GM21447 (cell line): Measurements from ENCODE around the gene TEKT5.

Experiments used
- ATAC-seq: cut with Tn5 transposase; IDR thresholded peaks from one replicate; pipeline ENCODE4 v1.9.1; 2021; ENCODE audit not compliant: unreplicated experiment

TEKT5 gene

GRCh38 chr16:10612649-10613179, 82.0 kb downstream of the TEKT5 start:
- ATAC-seq: no peak

DNA sequence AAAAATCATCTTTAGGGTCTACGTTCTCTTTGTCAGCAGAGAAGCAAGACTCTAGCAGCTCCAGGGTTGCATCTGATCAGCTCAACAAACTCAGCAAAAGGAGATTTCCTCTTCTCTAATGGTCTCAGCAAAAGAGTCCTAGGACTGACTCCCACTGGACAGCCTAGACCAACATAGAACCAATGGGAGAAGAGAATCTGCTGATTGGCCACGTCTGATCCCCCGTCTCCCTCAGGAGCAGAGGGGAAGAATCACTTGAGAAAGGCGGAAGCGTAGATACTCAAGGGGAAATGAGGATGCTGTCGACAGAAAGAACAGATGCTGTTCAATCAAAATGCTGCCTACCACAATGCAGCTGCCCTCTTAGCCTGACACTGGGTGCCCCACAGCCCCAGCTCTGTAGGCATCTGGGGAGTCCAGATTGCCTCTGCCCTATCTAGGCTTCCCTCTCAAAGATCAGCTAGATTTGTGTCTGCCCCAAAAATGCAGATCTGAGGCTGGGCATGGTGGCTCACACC, 82.8 kb downstream of the TEKT5 start:
- no peak for ATAC-seq

DNA sequence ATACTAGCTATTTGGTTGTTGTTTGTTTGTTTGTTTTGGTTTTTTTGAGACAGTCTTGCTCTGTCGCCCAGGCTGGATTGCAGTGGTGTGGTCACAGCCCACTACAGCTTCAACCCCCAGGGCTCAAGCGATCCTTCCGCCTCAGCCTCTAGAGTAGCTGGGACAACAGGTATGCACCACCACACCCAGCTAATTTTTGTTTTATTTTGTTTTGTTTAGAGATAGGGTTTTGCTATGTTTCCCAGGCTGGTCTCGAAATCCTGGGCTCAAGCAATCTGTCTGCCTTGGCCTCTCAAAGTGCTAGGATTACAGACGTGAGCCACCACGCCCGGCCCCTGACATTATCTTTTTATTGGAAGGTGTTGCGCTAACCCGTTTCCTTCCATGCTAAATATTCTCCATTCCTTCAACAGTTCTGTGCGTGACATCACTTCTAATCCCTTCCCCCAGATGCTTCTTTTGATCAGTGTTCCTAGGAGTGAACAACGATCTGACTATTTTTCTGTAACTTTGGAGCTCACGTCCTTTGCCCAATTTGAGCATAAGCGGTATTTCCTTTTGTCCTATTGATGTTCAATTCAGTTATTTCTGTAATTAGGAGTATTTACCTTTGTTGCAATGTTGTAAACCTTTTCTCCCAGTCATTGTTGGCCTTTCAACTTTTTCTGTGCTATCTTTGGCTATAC, 84.1 kb downstream of the TEKT5 start:
- ATAC-seq: no peak

DNA sequence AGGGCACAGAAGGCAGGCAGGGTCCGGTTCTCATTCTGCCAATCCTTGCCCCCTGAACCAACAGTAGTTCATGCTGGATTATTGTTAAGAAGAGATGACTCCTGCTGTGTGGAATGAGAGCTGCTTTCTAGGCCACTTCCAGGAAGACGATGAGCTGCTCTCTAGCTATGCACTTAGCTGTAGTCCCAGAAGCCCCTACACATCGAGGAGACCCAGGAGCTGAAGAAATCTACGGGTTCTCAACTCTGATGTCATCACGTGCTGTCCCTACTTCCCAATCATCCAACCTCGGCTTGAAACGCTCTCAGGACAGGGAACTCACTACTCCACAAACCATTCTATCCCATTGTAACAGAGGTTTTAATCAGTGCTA, 85.3 kb downstream of the TEKT5 start:
- ATAC-seq: no peak

DNA sequence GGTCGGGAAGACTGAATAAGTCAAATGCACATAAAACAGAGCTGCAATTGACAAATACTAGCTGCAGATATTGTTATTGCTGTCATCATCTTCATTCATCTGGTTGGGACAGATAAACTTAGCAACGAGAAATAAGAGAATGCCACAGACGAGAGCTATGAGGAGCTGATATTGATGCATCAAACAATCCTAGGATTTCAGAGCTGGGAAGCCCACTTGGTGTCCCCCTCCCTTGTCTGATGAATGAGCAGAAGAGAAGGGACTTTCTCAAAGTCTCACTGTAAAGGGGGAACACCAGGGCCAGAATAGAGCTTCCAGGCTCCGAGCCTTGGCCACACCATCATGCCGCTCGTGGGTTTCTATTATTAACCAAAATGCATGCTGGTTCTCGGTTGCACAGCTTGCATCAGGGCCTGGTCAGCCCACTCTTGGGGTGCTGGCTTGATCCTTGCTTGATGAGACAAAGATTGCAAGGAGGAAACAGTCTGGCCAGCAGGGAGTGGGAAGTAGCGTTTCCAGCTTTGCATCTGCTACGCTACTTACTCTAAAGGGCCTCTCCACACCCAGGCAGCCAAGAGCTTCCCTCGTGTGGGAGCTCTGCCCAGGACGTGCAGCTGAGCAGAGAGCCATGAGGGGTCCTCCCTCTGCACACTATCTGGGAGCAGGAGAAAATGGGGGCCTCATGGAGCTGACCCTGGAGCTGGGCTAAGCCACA, 85.9 kb downstream of the TEKT5 start:
- no peak for ATAC-seq

DNA sequence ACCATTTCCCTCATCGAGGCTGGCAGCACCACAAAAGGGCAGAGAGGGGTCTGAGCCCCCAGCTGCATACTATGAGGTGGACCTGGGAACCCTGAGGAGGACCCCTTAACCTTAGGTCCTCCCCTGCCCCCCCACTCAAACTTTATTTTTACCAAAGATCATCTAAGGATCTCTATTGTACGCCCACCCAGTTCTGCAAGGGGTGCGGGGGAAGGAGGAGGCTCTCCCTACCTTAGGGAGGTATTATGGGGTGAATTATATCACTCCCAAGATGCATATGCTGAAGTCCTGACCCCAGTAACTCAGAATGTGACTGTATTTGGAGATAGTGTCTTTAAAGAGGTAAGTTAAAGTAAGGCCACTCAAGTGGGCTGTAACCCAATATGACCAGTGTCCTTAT, 87.6 kb downstream of the TEKT5 start:
- no peak for ATAC-seq

DNA sequence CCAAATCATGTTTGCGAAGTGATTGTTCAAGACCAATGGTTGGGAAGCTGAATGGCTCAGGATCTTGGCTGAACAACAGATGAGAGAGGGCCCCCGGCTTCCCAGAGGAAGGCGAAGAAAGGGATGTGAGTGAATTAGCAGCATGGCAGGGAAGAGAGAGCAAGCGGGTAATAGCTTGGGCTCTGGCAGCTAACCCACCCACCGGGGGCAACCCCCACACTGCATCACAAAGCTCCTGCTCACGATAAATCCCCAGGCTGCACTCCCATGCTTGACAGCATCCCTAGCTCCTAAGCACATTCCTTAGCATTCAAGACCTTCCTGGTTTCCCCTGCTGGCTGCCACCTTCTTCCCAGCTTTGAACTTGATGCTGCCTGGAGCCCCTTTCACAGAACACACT, 88.1 kb downstream of the TEKT5 start:
- ATAC-seq: no peak

- ATAC-seq: no peak
Observed at GRCh38 chr16:10605636-10606035, 89.1 kb downstream of the TEKT5 start.

DNA sequence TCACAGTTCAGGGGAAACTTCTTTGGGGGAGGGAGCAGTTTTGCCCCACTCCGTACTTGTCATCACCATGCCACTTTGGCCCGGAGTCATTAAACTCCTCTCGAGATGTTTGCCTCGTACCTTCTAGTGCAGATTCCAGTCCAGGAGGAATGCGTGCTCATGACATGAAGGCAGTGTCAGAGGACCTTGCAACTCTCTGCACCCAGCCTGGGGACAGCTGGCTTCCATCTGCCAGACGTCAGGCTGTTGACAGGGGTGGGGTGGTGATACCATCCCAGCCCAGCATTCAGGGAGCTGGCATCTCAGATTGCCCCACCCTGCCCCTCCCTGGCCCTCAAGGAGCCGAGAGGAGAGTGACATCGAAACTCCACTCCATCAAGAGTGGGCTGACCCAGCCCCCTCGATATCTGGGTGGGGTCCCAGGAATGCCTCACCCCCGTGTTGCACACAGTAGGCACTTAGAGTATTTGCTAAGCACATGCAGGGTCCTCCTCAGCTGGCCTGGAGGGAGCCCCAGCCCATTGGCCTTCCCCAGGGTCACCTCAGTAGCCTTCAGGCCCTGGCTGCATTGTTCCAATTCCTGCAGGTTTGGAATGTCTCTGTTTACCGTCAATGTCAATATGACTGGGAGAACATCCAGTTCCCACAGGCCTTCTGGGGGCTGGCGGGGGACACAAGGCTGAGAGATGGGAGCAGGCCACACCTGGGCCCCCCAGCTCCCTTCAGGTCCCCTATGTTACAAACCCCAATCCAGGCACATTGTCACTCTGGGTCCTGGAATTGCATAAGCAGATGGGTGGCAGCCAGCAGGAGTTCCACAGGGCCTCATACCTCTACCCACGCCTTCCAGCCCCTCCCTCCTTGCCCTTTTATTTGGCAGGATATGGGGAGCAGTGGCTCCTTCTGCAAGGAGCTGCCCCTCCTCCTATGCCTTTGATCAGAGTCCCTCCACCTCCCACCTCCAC, 93.0 kb downstream of the TEKT5 start:
- ATAC-seq: no peak

DNA sequence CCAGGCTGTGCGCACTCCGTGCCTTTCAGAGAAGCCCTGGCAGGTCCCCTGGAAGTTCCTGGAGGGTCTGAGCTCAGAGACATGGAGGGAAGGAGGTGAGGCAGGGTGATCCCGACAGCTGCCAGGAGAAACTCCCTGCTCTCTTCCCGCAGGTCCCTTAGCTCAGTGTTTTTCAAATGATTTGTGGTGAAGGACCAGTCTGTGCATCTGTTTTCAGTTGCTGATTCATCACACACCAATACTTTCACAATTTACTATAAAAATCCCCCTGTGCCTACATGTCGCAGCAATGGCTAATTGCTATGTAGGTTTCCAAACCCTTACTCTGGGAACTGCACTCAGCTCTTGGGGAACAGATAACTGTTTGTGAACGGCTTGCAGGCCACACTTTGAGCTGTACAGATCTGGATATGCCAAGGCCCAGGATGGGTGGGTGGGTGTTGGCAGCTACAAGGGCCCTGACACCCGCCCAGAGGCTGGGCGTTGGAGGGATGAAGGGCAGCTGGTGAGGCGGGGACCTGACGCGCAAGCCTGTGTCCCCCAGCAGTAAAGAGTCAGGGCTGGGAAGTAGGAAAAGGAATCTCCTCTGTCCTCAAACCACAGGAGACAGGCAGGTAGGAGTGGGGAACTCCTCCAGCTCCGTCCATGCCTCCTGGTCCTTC, 93.8 kb downstream of the TEKT5 start:
- no peak for ATAC-seq

DNA sequence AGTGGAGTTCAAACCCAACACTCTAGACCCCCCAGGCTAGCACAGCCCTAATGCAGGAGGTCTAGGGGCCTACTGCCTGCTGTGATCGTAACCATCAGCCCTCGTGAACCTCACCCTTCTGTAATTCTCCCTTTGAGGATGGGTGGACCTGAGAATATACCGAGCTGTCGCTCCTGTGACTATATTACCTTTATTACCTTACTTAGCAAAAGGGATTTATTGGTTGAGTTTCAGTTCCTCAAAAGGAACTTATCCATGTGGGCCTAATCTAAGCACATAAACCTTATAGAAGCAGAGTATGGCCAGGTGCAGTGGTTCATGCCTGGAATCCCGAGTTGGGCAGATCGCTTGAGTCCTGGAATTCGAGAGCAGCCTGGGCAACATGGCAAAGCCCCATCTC, 95.1 kb downstream of the TEKT5 start:
- ATAC-seq: no peak

DNA sequence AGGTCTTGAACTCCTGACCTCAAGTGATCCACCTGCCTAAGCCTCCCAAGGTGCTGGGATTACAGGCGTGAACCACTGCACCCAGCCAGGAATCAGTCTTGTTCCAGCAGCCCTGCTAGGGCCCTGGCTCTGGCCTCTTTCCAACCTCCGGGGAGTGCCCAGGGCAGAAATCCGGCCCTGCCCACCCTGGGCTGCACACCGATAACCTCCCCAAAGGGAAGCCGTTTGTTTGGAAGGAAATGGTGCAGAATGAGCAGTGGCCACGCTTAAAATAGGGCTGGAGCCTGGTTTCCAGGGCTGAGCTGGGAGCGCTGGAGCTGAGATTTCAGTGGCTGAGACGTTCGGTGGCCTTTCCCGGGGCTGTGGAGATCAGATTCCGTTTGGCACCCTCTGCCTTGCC, 96.6 kb downstream of the TEKT5 start:
- no peak for ATAC-seq

- ATAC-seq: no peak
Observed at GRCh38 chr16:10597187-10597601, 97.5 kb downstream of the TEKT5 start.

DNA sequence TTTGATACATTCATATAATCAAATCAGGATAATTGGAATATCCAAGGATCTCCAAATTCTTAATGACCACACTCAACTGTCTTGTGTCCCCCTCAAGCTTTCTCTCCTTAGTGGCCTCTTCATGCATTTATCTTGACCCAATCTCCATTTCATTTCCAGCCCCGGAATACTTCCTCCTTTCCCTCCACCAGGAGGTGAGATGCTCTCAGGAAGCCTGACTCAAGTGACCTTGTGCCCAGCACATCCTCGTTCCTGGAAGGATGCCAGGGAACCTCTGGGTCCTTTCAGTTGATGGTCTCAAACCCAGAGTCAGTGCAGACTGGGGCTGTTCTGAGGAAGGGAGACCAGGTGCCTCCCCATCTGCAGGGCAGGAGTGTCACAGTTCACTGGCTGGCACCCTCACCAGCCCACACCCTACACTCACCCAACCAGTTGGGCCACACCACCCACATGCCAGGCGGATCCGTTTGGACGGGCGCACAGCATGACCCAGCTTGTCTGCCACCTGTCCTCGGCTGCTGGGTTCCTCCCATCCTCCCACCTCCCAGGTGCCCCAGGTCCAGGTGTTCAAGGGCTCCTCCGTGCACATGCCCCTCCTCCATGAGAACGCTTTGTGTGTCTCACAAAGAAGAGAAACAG, 100.3 kb downstream of the TEKT5 start:
- ATAC-seq: no peak

GRCh38 chr16:10592611-10593010, 102.1 kb downstream of the TEKT5 start:
- ATAC-seq: no peak

GRCh38 chr16:10590342-10590741, 104.4 kb downstream of the TEKT5 start:
- no peak for ATAC-seq

DNA sequence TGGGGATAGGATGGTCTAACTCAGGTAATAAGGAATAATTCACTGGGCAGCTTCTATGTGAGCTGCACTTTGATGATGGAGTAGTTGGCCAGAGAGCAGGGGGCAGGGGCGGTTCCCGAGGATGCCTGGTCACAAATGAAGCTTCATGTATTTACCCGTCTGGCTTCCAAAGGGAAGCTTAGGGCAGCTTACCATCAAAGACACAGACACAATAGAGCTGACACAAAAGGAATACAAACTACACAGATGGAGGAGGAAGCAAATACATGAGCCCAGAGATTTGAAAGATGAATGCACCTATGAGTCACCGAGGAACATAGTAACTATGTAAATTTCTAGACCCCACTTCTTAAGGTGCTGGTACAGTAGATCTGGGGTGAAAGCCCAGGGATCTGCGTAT, 105.6 kb downstream of the TEKT5 start:
- no peak for ATAC-seq

GRCh38 chr16:10587622-10588021, 107.1 kb downstream of the TEKT5 start:
- no peak for ATAC-seq

DNA sequence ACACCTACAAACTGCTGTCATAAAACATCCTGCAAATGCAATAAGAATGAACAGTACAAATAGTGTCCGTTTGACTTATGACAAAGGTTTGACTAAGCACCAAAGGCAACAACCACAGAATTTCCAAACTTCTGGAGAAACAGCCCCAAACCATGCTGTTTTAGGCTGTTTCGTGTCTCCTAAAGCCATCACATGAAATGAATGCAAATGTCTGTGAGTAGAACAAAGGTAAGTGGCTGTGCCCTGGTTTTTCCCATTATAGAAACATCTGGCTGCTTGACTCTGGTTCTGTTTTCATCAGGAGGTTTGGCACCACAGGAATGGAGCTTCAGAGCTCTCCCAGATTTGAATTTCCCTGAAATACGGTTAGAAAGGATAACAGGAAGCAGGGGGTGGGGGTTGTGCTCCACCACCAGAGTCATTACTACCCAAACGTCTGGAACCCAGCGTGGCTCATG, 109.7 kb downstream of the TEKT5 start:
- ATAC-seq: no peak

GRCh38 chr16:10583269-10583668, 111.5 kb downstream of the TEKT5 start:
- no peak for ATAC-seq
